IMR-90 (cell line): ENCODE results near the gene CACNG5. TPM values are rescaled to one million over a fixed set of nuclear protein-coding genes. Genes with fewer than 3 reads are reported as not detected.

Source experiments
- ATAC-seq: fragments of 200-7000 bp; cut with Tn5 transposase; 2 replicates; pipeline ENCODE4 v1.9.1; 2020; ENCODE audit warnings: low read depth, mild to moderate bottlenecking, moderate library complexity
- BruUV-seq: library from RNA; stranded (reverse); fragments of 400-500 nt; replicated peaks from 2 replicates; lab custom pipeline; 2021; lab: Mats Ljungman, UMichigan
- CTCF ChIA-PET: fragments of 300-600 bp; formaldehyde crosslinking; extraction: SDS; loops from one replicate; lab custom pipeline; 2021; ENCODE audit warnings: antibody characterized with exemption; lab: Yijun Ruan, JAX
- POLR2A ChIA-PET: fragments of 300-600 bp; sonication (Branson Sonifier 250); formaldehyde crosslinking; loops from one replicate; lab custom pipeline; 2022; ENCODE audit warnings: antibody characterized with exemption; ENCODE audit not compliant: unreplicated experiment; lab: Charles Lee
- DNase-seq: peaks from one replicate; pipeline ENCODE4 v3.0.0; 2013
- H2AFZ ChIP-seq: replicated peaks from 2 replicates; pipeline ENCODE3; 2013; ENCODE audit warnings: low read length, mild to moderate bottlenecking; ENCODE audit not compliant: poor library complexity
- H2AK5ac ChIP-seq: 2 replicates; pipeline ENCODE4 v1.6.1; 2013; ENCODE audit warnings: low read depth, low read length, inconsistent platforms
- H2AK9ac ChIP-seq: replicated peaks from 2 replicates; pipeline ENCODE3; 2013; ENCODE audit warnings: mild to moderate bottlenecking, low read depth, low read length, moderate library complexity; ENCODE audit not compliant: poor library complexity
- H2BK120ac ChIP-seq: 2 replicates; pipeline ENCODE4 v1.6.1; 2013; ENCODE audit warnings: low read depth, low read length, inconsistent platforms
- H2BK15ac ChIP-seq: 3 replicates; pipeline ENCODE4 v1.6.1; 2013; ENCODE audit warnings: low read depth, low read length, inconsistent platforms
- H2BK20ac ChIP-seq: 2 replicates; pipeline ENCODE4 v1.6.1; 2013; ENCODE audit warnings: low read depth, mild to moderate bottlenecking, inconsistent platforms, low read length, moderate library complexity
- H2BK5ac ChIP-seq: 2 replicates; pipeline ENCODE4 v1.6.1; 2013; ENCODE audit warnings: mild to moderate bottlenecking, low read depth, low read length, inconsistent platforms; ENCODE audit not compliant: poor library complexity, severe bottlenecking
- H3K14ac ChIP-seq: replicated peaks from 2 replicates; pipeline ENCODE4 v1.6.1; 2013; ENCODE audit warnings: low read depth, low read length, inconsistent platforms
- H3K18ac ChIP-seq: 2 replicates; pipeline ENCODE4 v1.6.1; 2013; ENCODE audit warnings: low read depth, low read length, control low read depth
- H3K23ac ChIP-seq: 2 replicates; pipeline ENCODE4 v1.6.1; 2013; ENCODE audit warnings: low read depth, low read length, inconsistent platforms
- H3K27ac ChIP-seq: 2 replicates; pipeline ENCODE4 v1.5.1; 2013; ENCODE audit warnings: mild to moderate bottlenecking, control low read depth, low read length; ENCODE audit not compliant: insufficient read depth
- H3K27me3 ChIP-seq: 2 replicates; pipeline ENCODE4 v1.6.1; 2013; ENCODE audit warnings: low read length; ENCODE audit not compliant: control insufficient read depth, insufficient read depth
- H3K36me3 ChIP-seq: 2 replicates; pipeline ENCODE4 v1.6.1; 2013; ENCODE audit warnings: low read length, mixed read lengths; ENCODE audit not compliant: control insufficient read depth, insufficient read depth
- H3K4ac ChIP-seq: 2 replicates; pipeline ENCODE4 v1.6.1; 2013; ENCODE audit warnings: low read depth, low read length, inconsistent platforms
- H3K4me1 ChIP-seq: 2 replicates; pipeline ENCODE4 v1.6.1; 2013; ENCODE audit warnings: low read length, mixed read lengths; ENCODE audit not compliant: control insufficient read depth, insufficient read depth
- H3K4me2 ChIP-seq: 2 replicates; pipeline ENCODE4 v1.6.1; 2013; ENCODE audit warnings: low read depth, mild to moderate bottlenecking, control low read depth, low read length, moderate library complexity
- H3K4me3 ChIP-seq: 2 replicates; pipeline ENCODE4 v1.5.1; 2013; ENCODE audit warnings: low read depth, mild to moderate bottlenecking, control low read depth, low read length, moderate library complexity; ENCODE audit not compliant: insufficient read depth
- H3K56ac ChIP-seq: 2 replicates; pipeline ENCODE4 v1.6.1; 2013; ENCODE audit warnings: low read length, inconsistent platforms; ENCODE audit not compliant: insufficient read depth; ENCODE audit errors: extremely low read depth
- H3K79me1 ChIP-seq, 2 experiments: 2 replicates each; pipeline ENCODE4 v1.6.1; 2013; ENCODE audit warnings: low read length in 2 of 2, inconsistent platforms in 1 of 2, low read depth in 1 of 2
- H3K9ac ChIP-seq: 2 replicates; pipeline ENCODE4 v1.6.1; 2013; ENCODE audit warnings: low read depth, low read length, control low read depth
- H3K9me1 ChIP-seq: 2 replicates; pipeline ENCODE4 v1.6.1; 2013; ENCODE audit warnings: low read length, inconsistent platforms; ENCODE audit not compliant: insufficient read depth
- H3K9me3 ChIP-seq: 2 replicates; pipeline ENCODE4 v1.6.1; 2013; ENCODE audit warnings: low read length; ENCODE audit not compliant: control insufficient read depth, insufficient read depth
- H4K20me1 ChIP-seq: 2 replicates; pipeline ENCODE4 v1.6.1; 2013; ENCODE audit warnings: low read length, inconsistent platforms; ENCODE audit not compliant: insufficient read depth
- H4K5ac ChIP-seq: 2 replicates; pipeline ENCODE4 v1.6.1; 2013; ENCODE audit warnings: mild to moderate bottlenecking, low read depth, low read length, control low read depth
- H4K8ac ChIP-seq, 2 experiments: 2 replicates each; pipeline ENCODE4 v1.6.1; 2013; ENCODE audit warnings: low read depth in 2 of 2, low read length in 2 of 2, control low read depth in 1 of 2, inconsistent platforms in 1 of 2
- H4K91ac ChIP-seq: 2 replicates; pipeline ENCODE4 v1.6.1; 2013; ENCODE audit warnings: low read depth, low read length, inconsistent platforms; ENCODE audit not compliant: insufficient read depth
- CEBPB ChIP-seq: IDR thresholded peaks from 2 replicates; pipeline ENCODE4 v1.6.1; 2012; ENCODE audit warnings: low read depth, low read length, improper control_type of control experiment
- CHD1 ChIP-seq: IDR thresholded peaks from 2 replicates; pipeline ENCODE4 v1.6.1; 2012; ENCODE audit warnings: low read depth, low read length, improper control_type of control experiment
- ELK1 ChIP-seq: fragments of 150-350 bp; IDR thresholded peaks from 2 replicates; pipeline ENCODE4 v1.6.1; 2016; ENCODE audit warnings: low read depth, mild to moderate bottlenecking, low read length, moderate library complexity, borderline replicate concordance
- MAFK ChIP-seq: IDR thresholded peaks from 2 replicates; pipeline ENCODE4 v1.6.1; 2012; ENCODE audit warnings: low read depth, low read length, improper control_type of control experiment
- MAZ ChIP-seq: IDR thresholded peaks from 2 replicates; pipeline ENCODE4 v1.6.1; 2012; ENCODE audit warnings: low read depth, mild to moderate bottlenecking, low read length, improper control_type of control experiment, moderate library complexity, borderline replicate concordance
- POLR2A ChIP-seq: IDR thresholded peaks from 2 replicates; pipeline ENCODE4 v1.6.1; 2012; ENCODE audit warnings: mild to moderate bottlenecking, low read depth, low read length
- RCOR1 ChIP-seq: IDR thresholded peaks from 2 replicates; pipeline ENCODE4 v1.6.1; 2012; ENCODE audit warnings: mild to moderate bottlenecking, low read length, improper control_type of control experiment; ENCODE audit not compliant: insufficient replicate concordance
- USF2 ChIP-seq: fragments of 150-350 bp; IDR thresholded peaks from 2 replicates; pipeline ENCODE4 v1.6.1; 2017; ENCODE audit warnings: mild to moderate bottlenecking, antibody characterized with exemption, low read length, low read depth
- whole genome bisulfite sequencing, 2 experiments: methylation state at CpG; one replicate each; pipeline versions ENCODE4 v1.1.5 to v1.1.7; 2013; ENCODE audit warnings: missing lambda C conversion rate in 2 of 2; ENCODE audit not compliant: insufficient read length in 1 of 2; ENCODE audit errors: extremely low coverage in 2 of 2; 5-methylcytosine and 5-hydroxymethylcytosine counted together
- dilution Hi-C: fragments of 300-500 bp; cut with HindIII; formaldehyde crosslinking; loops from one replicate; pipeline ENCODE4 v1.14.3; 2018; ENCODE audit warnings: low sequenced_read_pairs; ENCODE audit not compliant: unreplicated experiment
- in situ Hi-C: fragments of 300-500 bp; cut with MboI; formaldehyde crosslinking; loops from 3 replicates; pipeline ENCODE4 v1.14.3; 2019; ENCODE audit warnings: low sequenced_read_pairs, inconsistent platforms, mixed read lengths
- intact Hi-C: fragments of 100-400 bp; cut with micrococcal nuclease; formaldehyde crosslinking; loops from 2 replicates; pipeline ENCODE4 v1.10.0; 2022
- polyA plus RNA-seq, 3 experiments: library from polyadenylated mRNA; depleted of rRNA; stranded (reverse); fragments of >200 nt; gene quantifications; 2 replicates each; pipeline ENCODE4 v1.2.3, GENCODE V29; 2012; ENCODE audit warnings: low replicate concordance in 1 of 3
- total RNA-seq: library from RNA; depleted of rRNA; stranded (reverse); fragments of >200 nt; gene quantifications from 2 replicates; pipeline ENCODE4 v1.2.3, GENCODE V29; 2012
- TF ChIP-seq, protein P1 (sequence below): conservative IDR thresholded peaks from 2 replicates; pipeline ENCODE4 v1.5.1; 2012; ENCODE audit warnings: mild to moderate bottlenecking, low read depth, low read length, improper control_type of control experiment

The CACNG5 gene
- total and polyA plus RNA-seq, 2 of the 4 experiments (the other 2 are of a cell fraction): not detected

- Histone ChIP-seq H3K14ac (no peak overlapping the region), H2BK120ac (no peak overlapping the region)
Measured at GRCh38 chr17:66850692-66851091, 15.8 kb downstream of the CACNG5 start.

More at GRCh38 chr17:66850692-66851091, 15.8 kb downstream of the CACNG5 start:
- Histone ChIP-seq H3K79me1 (no peaks in the 10 kb centered on the region), H2AFZ (no peak overlapping the region), H3K27ac (no peak overlapping the region), H2AK9ac (no peak overlapping the region), H2BK5ac (no peak overlapping the region), H3K9ac (no peak overlapping the region), H2AK5ac (no peak overlapping the region), H3K18ac (no peak overlapping the region), H3K23ac (no peak overlapping the region), H3K56ac (no peak overlapping the region), H3K36me3 (no peaks in the 10 kb centered on the region), H4K20me1 (no peaks in the 10 kb centered on the region; the same call in 1 of the 2 replicates), H3K27me3 (peaks cover 6% of the 10 kb centered on the region), H2BK15ac (no peak overlapping the region), H4K5ac (no peak overlapping the region), H3K9me1 (no peaks in the 10 kb centered on the region), H4K8ac (no peak overlapping the region), H3K4me2 (no peak overlapping the region), H3K4me1 (no peaks in the 10 kb centered on the region), H4K91ac (no peak overlapping the region), H3K4ac (no peak overlapping the region), H2BK20ac (no peak overlapping the region), H3K4me3 (no peak overlapping the region), H3K9me3 (no peaks in the 10 kb centered on the region)
- ChIA-PET POLR2A (interaction anchor here (0.6 kb wide), 1 partner anchor 90 kb away, joined by 5 read pairs; no protein-coding TSS in a partner anchor), CTCF (interaction anchor here (1.4 kb wide), 1 partner anchor 19 kb away, joined by 4 read pairs; no protein-coding TSS in a partner anchor)
- dilution Hi-C loops (no loop called here), intact Hi-C loops (no loop called here), in situ Hi-C loops (no loop called here)
- ATAC-seq (no peak), DNase-seq (no peak)
- TF ChIP-seq MAZ (no peak), RCOR1 (no peak), CHD1 (no peak), POLR2A (no peak), MAFK (no peak), ELK1 (no peak), USF2 (no peak), CEBPB (no peak)
- TF ChIP-seq, protein P1, sequence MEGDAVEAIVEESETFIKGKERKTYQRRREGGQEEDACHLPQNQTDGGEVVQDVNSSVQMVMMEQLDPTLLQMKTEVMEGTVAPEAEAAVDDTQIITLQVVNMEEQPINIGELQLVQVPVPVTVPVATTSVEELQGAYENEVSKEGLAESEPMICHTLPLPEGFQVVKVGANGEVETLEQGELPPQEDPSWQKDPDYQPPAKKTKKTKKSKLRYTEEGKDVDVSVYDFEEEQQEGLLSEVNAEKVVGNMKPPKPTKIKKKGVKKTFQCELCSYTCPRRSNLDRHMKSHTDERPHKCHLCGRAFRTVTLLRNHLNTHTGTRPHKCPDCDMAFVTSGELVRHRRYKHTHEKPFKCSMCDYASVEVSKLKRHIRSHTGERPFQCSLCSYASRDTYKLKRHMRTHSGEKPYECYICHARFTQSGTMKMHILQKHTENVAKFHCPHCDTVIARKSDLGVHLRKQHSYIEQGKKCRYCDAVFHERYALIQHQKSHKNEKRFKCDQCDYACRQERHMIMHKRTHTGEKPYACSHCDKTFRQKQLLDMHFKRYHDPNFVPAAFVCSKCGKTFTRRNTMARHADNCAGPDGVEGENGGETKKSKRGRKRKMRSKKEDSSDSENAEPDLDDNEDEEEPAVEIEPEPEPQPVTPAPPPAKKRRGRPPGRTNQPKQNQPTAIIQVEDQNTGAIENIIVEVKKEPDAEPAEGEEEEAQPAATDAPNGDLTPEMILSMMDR: no peak
- no TSS peak for BruUV-seq
- no CpG with 5 or more reads among the region's 3 CpGs for WGBS, 2 experiments
